SH-SY5Y (cell line): ENCODE data around the gene ARHGAP9.

Experiments
- GATA2 ChIP-seq: IDR thresholded peaks from 2 replicates; pipeline ENCODE4 v1.6.1; 2011; ENCODE audit warnings: mild to moderate bottlenecking, low read depth, low read length
- GATA3 ChIP-seq: IDR thresholded peaks from 2 replicates; pipeline ENCODE4 v1.6.1; 2011; ENCODE audit warnings: low read depth, mild to moderate bottlenecking, low read length, moderate library complexity

DNA sequence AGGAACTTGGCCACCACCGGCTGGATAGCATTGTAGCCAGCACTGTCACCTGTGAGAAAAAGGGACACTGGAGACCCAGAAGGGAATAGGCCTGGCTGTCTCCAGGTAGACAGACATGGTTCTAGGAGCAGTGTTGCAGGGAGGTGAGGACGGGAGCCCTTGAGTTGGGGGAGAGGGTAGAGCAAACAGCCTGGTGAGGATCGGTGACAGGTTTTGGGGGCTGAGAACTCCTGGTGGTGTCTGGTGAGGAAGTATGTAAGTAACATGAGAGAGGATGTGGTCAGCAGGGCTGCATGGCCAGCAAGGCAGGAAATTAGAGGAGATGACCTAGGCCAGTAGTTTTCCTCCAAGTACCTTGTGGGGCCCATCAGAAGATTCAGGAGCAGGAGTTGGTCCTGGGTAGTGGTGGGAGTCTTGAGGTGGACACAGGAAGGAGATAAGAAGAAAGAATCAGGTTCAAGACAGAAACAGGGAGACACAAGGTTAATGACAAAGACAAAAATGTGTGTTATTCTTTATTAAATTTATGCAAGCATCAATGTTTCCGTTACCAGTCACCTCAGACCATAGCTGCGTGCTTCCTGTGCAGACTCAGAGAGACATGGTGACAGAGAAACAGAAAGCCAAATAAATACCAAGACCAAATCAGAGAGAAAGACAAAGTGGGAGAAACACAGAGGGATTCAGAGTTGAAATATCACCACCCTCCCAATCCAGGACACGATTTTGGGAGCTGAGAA is at the start of gene ARHGAP9:
- TF ChIP-seq GATA2 (no peak), GATA3 (no peak)
